ENCODE results near the gene SIAH3. TPM values are rescaled to one million over a fixed set of nuclear protein-coding genes. Genes with fewer than 3 reads are reported as not detected.
A peak's percentile ranks its signal among the peaks of the same experiment; 100 is the strongest.
"Not testable (repeated sequence)": the region's sequence is repeated elsewhere in the genome, so short reads cannot be mapped to it uniquely, and the experiment has no call there.

The SIAH3 gene
- total and polyA plus RNA-seq, 8 donors, result 0.55 TPM; not detected in 7

GRCh38 chr13:45873491-45874325 lies 22.2 kb upstream of the SIAH3 start:
- no peak for DNase-seq
- WGBS, 5 donors, result 64 to 79% (median 71%) methylated on average over 8 of the region's 8 CpGs
- Histone ChIP-seq H3K36me3 (no peaks in the 10 kb centered on the region), H3K27ac (no peak overlapping the region), H3K4me1 (no peaks in the 10 kb centered on the region), H3K4me3 (no peak overlapping the region), H3K9me3 (no peaks in the 10 kb centered on the region), H3K27me3 (no peaks in the 10 kb centered on the region)
- intact Hi-C loops (cut with DNase I; ENCODE audit: low total_unique reads), result no loop called here
- TF ChIP-seq POLR2AphosphoS5 (IDR thresholded peaks at IDR 0.05) (no peak), EP300 (IDR thresholded peaks at IDR 0.05) (no peak), POLR2A (IDR thresholded peaks at IDR 0.05) (no peak)
- TF ChIP-seq, protein P1, sequence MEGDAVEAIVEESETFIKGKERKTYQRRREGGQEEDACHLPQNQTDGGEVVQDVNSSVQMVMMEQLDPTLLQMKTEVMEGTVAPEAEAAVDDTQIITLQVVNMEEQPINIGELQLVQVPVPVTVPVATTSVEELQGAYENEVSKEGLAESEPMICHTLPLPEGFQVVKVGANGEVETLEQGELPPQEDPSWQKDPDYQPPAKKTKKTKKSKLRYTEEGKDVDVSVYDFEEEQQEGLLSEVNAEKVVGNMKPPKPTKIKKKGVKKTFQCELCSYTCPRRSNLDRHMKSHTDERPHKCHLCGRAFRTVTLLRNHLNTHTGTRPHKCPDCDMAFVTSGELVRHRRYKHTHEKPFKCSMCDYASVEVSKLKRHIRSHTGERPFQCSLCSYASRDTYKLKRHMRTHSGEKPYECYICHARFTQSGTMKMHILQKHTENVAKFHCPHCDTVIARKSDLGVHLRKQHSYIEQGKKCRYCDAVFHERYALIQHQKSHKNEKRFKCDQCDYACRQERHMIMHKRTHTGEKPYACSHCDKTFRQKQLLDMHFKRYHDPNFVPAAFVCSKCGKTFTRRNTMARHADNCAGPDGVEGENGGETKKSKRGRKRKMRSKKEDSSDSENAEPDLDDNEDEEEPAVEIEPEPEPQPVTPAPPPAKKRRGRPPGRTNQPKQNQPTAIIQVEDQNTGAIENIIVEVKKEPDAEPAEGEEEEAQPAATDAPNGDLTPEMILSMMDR (IDR thresholded peaks at IDR 0.05), result no peak

DNA sequence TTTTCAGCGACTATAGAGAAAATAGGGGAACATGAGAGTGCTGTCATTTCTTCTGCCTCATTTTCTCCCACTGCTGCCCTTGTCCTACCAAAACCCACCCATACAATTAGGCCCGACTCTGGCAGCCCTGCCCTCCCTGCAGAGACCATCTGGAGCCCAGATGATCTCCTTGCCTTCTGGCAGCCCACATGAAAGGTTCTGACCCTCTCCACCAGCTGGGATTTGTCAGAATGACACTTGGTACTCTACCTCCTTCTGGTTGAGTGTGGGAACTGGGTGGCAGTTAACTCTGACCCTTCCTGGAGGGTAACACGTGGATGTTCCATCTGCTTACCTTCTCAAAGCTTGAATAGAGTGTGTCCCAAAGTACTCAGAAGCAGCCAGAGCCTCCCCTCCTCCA lies 21.0 kb upstream of the SIAH3 start:
- intact Hi-C loops (cut with DNase I; ENCODE audit: low total_unique reads), result no loop called here
- H3K36me3 ChIP-seq, result no peaks in the 10 kb centered on the region
- no peak for DNase-seq
- H3K27me3 ChIP-seq, result no peaks in the 10 kb centered on the region
- WGBS, 5 donors, result 55 to 73% (median 66%) methylated on average over 3 of the region's 3 CpGs
- no peak for TF ChIP-seq POLR2A (IDR thresholded peaks at IDR 0.05)
- TF ChIP-seq EP300 (IDR thresholded peaks at IDR 0.05), result no peak
- no peak for TF ChIP-seq POLR2AphosphoS5 (IDR thresholded peaks at IDR 0.05)
- TF ChIP-seq, protein P1 (IDR thresholded peaks at IDR 0.05), result no peak
- H3K4me1 ChIP-seq, result no peaks in the 10 kb centered on the region
- H3K9me3 ChIP-seq, result no peaks in the 10 kb centered on the region
- H3K27ac ChIP-seq, result no peak overlapping the region
- H3K4me3 ChIP-seq, result no peak overlapping the region

DNA sequence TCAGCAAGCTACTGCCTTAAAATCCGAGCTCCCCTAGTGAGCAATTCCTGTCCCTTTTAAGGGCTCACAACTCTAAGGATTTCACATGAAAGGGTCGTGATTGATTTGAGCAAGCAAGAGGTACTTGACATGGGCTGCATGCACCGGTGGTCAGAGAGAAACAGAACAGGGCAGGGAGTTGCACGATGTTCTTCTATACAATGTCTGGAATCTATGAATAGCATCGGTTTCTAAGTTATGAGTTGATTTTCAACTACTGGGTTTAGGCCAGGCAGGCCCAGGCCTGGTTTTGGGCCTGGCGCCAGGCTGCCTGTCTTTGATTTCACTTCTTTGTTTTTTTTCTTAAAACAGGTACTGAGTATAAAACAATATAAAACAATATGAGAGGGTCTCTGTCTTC lies 19.6 kb upstream of the SIAH3 start:
- H3K4me1 ChIP-seq; H3K9me3 ChIP-seq; H3K27ac ChIP-seq; H3K27me3 ChIP-seq; intact Hi-C loops (cut with DNase I; ENCODE audit: low total_unique reads); H3K4me3 ChIP-seq; H3K36me3 ChIP-seq; DNase-seq: not testable (repeated sequence)
- WGBS, 5 donors, result 70 to 75% (median 72%) methylated on average over 6 of the region's 6 CpGs

GRCh38 chr13:45870232-45870631 lies 18.7 kb upstream of the SIAH3 start:
- H3K27ac ChIP-seq, result no peak overlapping the region
- TF ChIP-seq EP300 (IDR thresholded peaks at IDR 0.05) (no peak), POLR2AphosphoS5 (IDR thresholded peaks at IDR 0.05) (no peak), POLR2A (IDR thresholded peaks at IDR 0.05) (no peak)
- TF ChIP-seq, protein P1 (IDR thresholded peaks at IDR 0.05), result no peak
- no peaks in the 10 kb centered on the region for H3K9me3 ChIP-seq
- no peaks in the 10 kb centered on the region for H3K27me3 ChIP-seq
- no peaks in the 10 kb centered on the region for H3K36me3 ChIP-seq
- no peaks in the 10 kb centered on the region for H3K4me1 ChIP-seq
- no peak for DNase-seq
- intact Hi-C loops (cut with DNase I; ENCODE audit: low total_unique reads), result no loop called here
- H3K4me3 ChIP-seq, result no peak overlapping the region
- 84 to 91% (median 87%) methylated on average over 10 of the region's 10 CpGs for WGBS, 5 donors

- no peaks in the 10 kb centered on the region for H3K4me1 ChIP-seq
- peaks cover 0 to 7% (median 2%) of the 10 kb centered on the region in 4 donors for H3K9me3 ChIP-seq
- H3K36me3 ChIP-seq, result no peaks in the 10 kb centered on the region
- H3K27ac ChIP-seq, result no peak overlapping the region
- WGBS, 5 donors, result 46 to 69% (median 62%) methylated on average over 1 to 2 of the region's 2 CpGs
- H3K4me3 ChIP-seq, result no peak overlapping the region
- H3K27me3 ChIP-seq, result no peaks in the 10 kb centered on the region
- intact Hi-C loops (cut with DNase I; ENCODE audit: low total_unique reads), result no loop called here
- DNase-seq, result peak in 1 of 2 donors; percentile 16
- TF ChIP-seq POLR2A (IDR thresholded peaks at IDR 0.05) (no peak), EP300 (IDR thresholded peaks at IDR 0.05) (no peak), POLR2AphosphoS5 (IDR thresholded peaks at IDR 0.05) (no peak)
- TF ChIP-seq, protein P1 (IDR thresholded peaks at IDR 0.05), result no peak
Observed at GRCh38 chr13:45865414-45865813, 13.9 kb upstream of the SIAH3 start.
